ENCODE data around the gene RDX.

DNA sequence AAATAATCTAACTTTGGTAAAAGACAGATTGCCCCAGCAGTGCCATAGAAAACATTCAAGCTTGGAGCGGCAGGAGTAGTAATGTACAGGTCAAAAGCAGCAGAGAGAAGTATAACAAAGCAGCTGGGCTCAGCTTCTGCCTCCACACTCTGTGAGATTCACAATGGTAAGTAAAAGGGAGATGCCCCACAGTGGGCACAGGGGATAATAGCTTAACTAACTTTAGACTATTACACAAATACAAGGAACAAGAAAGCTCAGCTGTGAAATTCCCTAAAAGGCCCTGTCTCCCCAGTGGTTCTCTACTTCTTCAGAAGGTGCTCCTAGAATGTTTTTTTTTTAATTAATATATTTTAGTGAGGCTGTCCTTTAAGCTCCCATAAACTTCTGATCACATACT, 28.0 kb downstream of the RDX start:
- TF ChIP-seq, protein P1, sequence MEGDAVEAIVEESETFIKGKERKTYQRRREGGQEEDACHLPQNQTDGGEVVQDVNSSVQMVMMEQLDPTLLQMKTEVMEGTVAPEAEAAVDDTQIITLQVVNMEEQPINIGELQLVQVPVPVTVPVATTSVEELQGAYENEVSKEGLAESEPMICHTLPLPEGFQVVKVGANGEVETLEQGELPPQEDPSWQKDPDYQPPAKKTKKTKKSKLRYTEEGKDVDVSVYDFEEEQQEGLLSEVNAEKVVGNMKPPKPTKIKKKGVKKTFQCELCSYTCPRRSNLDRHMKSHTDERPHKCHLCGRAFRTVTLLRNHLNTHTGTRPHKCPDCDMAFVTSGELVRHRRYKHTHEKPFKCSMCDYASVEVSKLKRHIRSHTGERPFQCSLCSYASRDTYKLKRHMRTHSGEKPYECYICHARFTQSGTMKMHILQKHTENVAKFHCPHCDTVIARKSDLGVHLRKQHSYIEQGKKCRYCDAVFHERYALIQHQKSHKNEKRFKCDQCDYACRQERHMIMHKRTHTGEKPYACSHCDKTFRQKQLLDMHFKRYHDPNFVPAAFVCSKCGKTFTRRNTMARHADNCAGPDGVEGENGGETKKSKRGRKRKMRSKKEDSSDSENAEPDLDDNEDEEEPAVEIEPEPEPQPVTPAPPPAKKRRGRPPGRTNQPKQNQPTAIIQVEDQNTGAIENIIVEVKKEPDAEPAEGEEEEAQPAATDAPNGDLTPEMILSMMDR (IDR thresholded peaks at IDR 0.05; ENCODE audit: insufficient read depth, low read length, poor library complexity, severe bottlenecking): no peak
- TF ChIP-seq EZH2phosphoT487 (conservative IDR thresholded peaks at IDR 0.05; ENCODE audit: low read length): no peak

Data from SU-DHL-6 (cell line).